GM23338 (cell line): ENCODE data around the gene POU2AF3. TPM values are rescaled to one million over a fixed set of nuclear protein-coding genes. Genes with fewer than 3 reads are reported as not detected.

Experiments
- ATAC-seq: fragments of 200-7000 bp; cut with Tn5 transposase; 3 replicates; pipeline ENCODE4 v1.9.1; 2020
- DNase-seq: peaks from one replicate; pipeline ENCODE4 v3.0.0-alpha.2; 2015; ENCODE audit warnings: low spot score
- H2AFZ ChIP-seq: fragments of 200-600 bp; sonication (generic); 2 replicates; pipeline ENCODE4 v1.8.0; 2016; ENCODE audit warnings: antibody characterized with exemption, mild to moderate bottlenecking, moderate library complexity
- H3F3A ChIP-seq: fragments of 200-600 bp; sonication (generic); replicated peaks from 2 replicates; pipeline ENCODE4 v1.8.0; 2017; ENCODE audit warnings: antibody characterized with exemption, mixed run types, low read depth
- H3K27ac ChIP-seq: fragments of 200-600 bp; sonication (generic); 2 replicates; pipeline ENCODE4 v1.6.1; 2016; ENCODE audit warnings: low read depth
- H3K27me3 ChIP-seq: fragments of 200-600 bp; sonication (generic); 2 replicates; pipeline ENCODE4 v1.8.0; 2016; ENCODE audit warnings: mild to moderate bottlenecking, mixed run types, moderate library complexity; ENCODE audit not compliant: insufficient read depth
- H3K36me3 ChIP-seq: fragments of 200-600 bp; sonication (generic); 2 replicates; pipeline ENCODE4 v1.8.0; 2016; ENCODE audit warnings: mild to moderate bottlenecking; ENCODE audit not compliant: insufficient read depth
- H3K4me1 ChIP-seq: fragments of 200-600 bp; sonication (generic); 2 replicates; pipeline ENCODE4 v1.8.0; 2016; ENCODE audit warnings: mild to moderate bottlenecking, moderate library complexity; ENCODE audit not compliant: insufficient read depth
- H3K4me2 ChIP-seq: fragments of 200-600 bp; sonication (generic); 2 replicates; pipeline ENCODE4 v1.7.1; 2017; ENCODE audit warnings: mixed run types
- H3K4me3 ChIP-seq: fragments of 200-600 bp; sonication (generic); 2 replicates; pipeline ENCODE4 v1.6.1; 2016; ENCODE audit warnings: mixed run types
- H3K79me2 ChIP-seq: fragments of 200-600 bp; sonication (generic); replicated peaks from 2 replicates; pipeline ENCODE4 v1.8.0; 2017; ENCODE audit warnings: mild to moderate bottlenecking; ENCODE audit not compliant: insufficient read depth
- H3K9me2 ChIP-seq: fragments of 200-600 bp; sonication (generic); 2 replicates; pipeline ENCODE4 v1.8.0; 2017; ENCODE audit not compliant: insufficient read depth
- H4K20me1 ChIP-seq: fragments of 200-600 bp; sonication (generic); replicated peaks from 2 replicates; pipeline ENCODE4 v1.8.0; 2017; ENCODE audit warnings: mild to moderate bottlenecking; ENCODE audit not compliant: insufficient read depth
- H3K27ac Mint-ChIP-seq: 2 replicates; pipeline ENCODE4 v1.8.0; 2020; ENCODE audit warnings: inconsistent platforms, mild to moderate bottlenecking, moderate library complexity, mixed read lengths
- H3K27me3 Mint-ChIP-seq: 3 replicates; pipeline ENCODE4 v1.8.0; 2022; ENCODE audit warnings: low read depth, mild to moderate bottlenecking, moderate library complexity, mixed read lengths, inconsistent platforms; ENCODE audit not compliant: insufficient read depth, poor library complexity
- H3K36me3 Mint-ChIP-seq: 3 replicates; pipeline ENCODE4 v1.8.0; 2021; ENCODE audit warnings: low read depth, mild to moderate bottlenecking, inconsistent platforms, moderate library complexity, mixed read lengths
- H3K4me1 Mint-ChIP-seq: 3 replicates; pipeline ENCODE4 v1.8.0; 2020; ENCODE audit warnings: mild to moderate bottlenecking, inconsistent platforms, mixed read lengths
- H3K4me3 Mint-ChIP-seq: 3 replicates; pipeline ENCODE4 v1.8.0; 2021; ENCODE audit warnings: moderate library complexity, mild to moderate bottlenecking, inconsistent platforms, mixed read lengths
- H3K9me3 Mint-ChIP-seq: 3 replicates; pipeline ENCODE4 v1.8.0; 2020; ENCODE audit warnings: moderate library complexity, mild to moderate bottlenecking, inconsistent platforms, mixed read lengths
- CREB1 ChIP-seq: fragments of 250-450 bp; sonication (Bioruptor Pico); IDR thresholded peaks from 2 replicates; pipeline ENCODE4 v1.5.0; 2020; ENCODE audit warnings: low read depth, mild to moderate bottlenecking, moderate library complexity
- CTCF ChIP-seq, 2 experiments: fragments of 200-600 bp in 1 of 2; sonication (generic) in 1 of 2; conservative IDR thresholded peaks; 2 replicates each; pipeline versions ENCODE4 v1.5.1 to v1.6.1; 2016 to 2017; ENCODE audit warnings: antibody characterized with exemption in 2 of 2, low read depth in 2 of 2, mild to moderate bottlenecking in 2 of 2, moderate library complexity in 1 of 2
- ETS1 ChIP-seq: IDR thresholded peaks from 2 replicates; pipeline ENCODE4 v1.6.1; 2016; ENCODE audit warnings: antibody characterized with exemption
- EZH2 ChIP-seq: fragments of 200-600 bp; sonication (generic); IDR thresholded peaks from one replicate; pipeline ENCODE4 v1.8.0; 2017; ENCODE audit warnings: antibody characterized with exemption, mild to moderate bottlenecking, low read depth; ENCODE audit not compliant: unreplicated experiment
- EZH2phosphoT487 ChIP-seq: fragments of 200-600 bp; sonication (generic); IDR thresholded peaks from one replicate; pipeline ENCODE4 v1.8.1; 2018; ENCODE audit warnings: antibody characterized with exemption; ENCODE audit not compliant: unreplicated experiment
- JUNB ChIP-seq: IDR thresholded peaks from one replicate; pipeline ENCODE4 v1.6.1; 2016; ENCODE audit warnings: antibody characterized with exemption; ENCODE audit not compliant: unreplicated experiment
- NANOG ChIP-seq: IDR thresholded peaks from 2 replicates; pipeline ENCODE4 v1.6.1; 2016; ENCODE audit warnings: antibody characterized with exemption, borderline replicate concordance
- POLR2AphosphoS5 ChIP-seq: IDR thresholded peaks from 2 replicates; pipeline ENCODE4 v1.6.1; 2016; ENCODE audit warnings: antibody characterized with exemption, low read depth
- REST ChIP-seq: IDR thresholded peaks from one replicate; pipeline ENCODE4 v1.6.1; 2018; ENCODE audit warnings: antibody characterized with exemption; ENCODE audit not compliant: unreplicated experiment
- STAT1 ChIP-seq: IDR thresholded peaks from one replicate; pipeline ENCODE4 v1.6.1; 2016; ENCODE audit warnings: antibody characterized with exemption; ENCODE audit not compliant: unreplicated experiment
- ZNF114 ChIP-seq: fragments of 250-450 bp; sonication (Bioruptor Pico); IDR thresholded peaks from 2 replicates; pipeline ENCODE4 v1.5.0; 2020; ENCODE audit warnings: mild to moderate bottlenecking, moderate library complexity
- ZNF331 ChIP-seq: fragments of 250-450 bp; sonication (Bioruptor Pico); IDR thresholded peaks from 2 replicates; pipeline ENCODE4 v1.5.0; 2020; ENCODE audit warnings: low read depth, mild to moderate bottlenecking, moderate library complexity
- ZNF462 ChIP-seq: fragments of 250-450 bp; sonication (Bioruptor Pico); IDR thresholded peaks from 2 replicates; pipeline ENCODE4 v1.5.0; 2020; ENCODE audit warnings: mild to moderate bottlenecking, moderate library complexity
- polyA plus RNA-seq: library from polyadenylated mRNA; unstranded; fragments of >200 nt; fragmentation: Nextera tagmentation; extraction: Ambion mirVana; gene quantifications from 2 replicates; pipeline ENCODE4 v1.2.1, GENCODE V29; 2016
- total RNA-seq: library from RNA; depleted of rRNA; stranded (reverse); fragments of >200 nt; shearing (Covaris generic); gene quantifications from 2 replicates; pipeline ENCODE4 v1.2.3, GENCODE V29; 2014

Gene POU2AF3
- total and polyA plus RNA-seq, 2 experiments from 2014 or later: 2.7 to 3.4 TPM

GRCh38 chr11:111330234-111330893 is 32.0 kb downstream of the POU2AF3 start:
- no peaks in the 10 kb centered on the region for H3F3A ChIP-seq
- no peak overlapping the region for H3K4me2 ChIP-seq
- H3K79me2 ChIP-seq: no peaks in the 10 kb centered on the region
- Mint-ChIP-seq H3K9me3 (no peaks in the 10 kb centered on the region), H3K27me3 (no peaks in the 10 kb centered on the region), H3K4me3 (no peak overlapping the region), H3K4me1 (no peaks in the 10 kb centered on the region), H3K27ac (no peak overlapping the region), H3K36me3 (no peaks in the 10 kb centered on the region)
- TF ChIP-seq ZNF114 (no peak), CREB1 (no peak), EZH2phosphoT487 (no peak), CTCF (conservative IDR thresholded peaks at IDR 0.05; ENCODE audit: low read depth in 2 of 2) (no peak), JUNB (no peak), ZNF331 (CRISPR knock-in tag) (no peak), NANOG (no peak), REST (no peak), STAT1 (no peak), ZNF462 (CRISPR knock-in tag) (no peak), POLR2AphosphoS5 (no peak), ETS1 (no peak), EZH2 (no peak)
- H3K27ac ChIP-seq: no peak overlapping the region
- DNase-seq: no peak
- H2AFZ ChIP-seq: no peak overlapping the region
- no peaks in the 10 kb centered on the region for H3K4me1 ChIP-seq
- H3K9me2 ChIP-seq: no peaks in the 10 kb centered on the region
- H3K27me3 ChIP-seq: no peaks in the 10 kb centered on the region
- no peak for ATAC-seq
- H3K36me3 ChIP-seq: no peaks in the 10 kb centered on the region
- no peak overlapping the region for H3K4me3 ChIP-seq
- no peaks in the 10 kb centered on the region for H4K20me1 ChIP-seq
